Measurements from ENCODE around the gene MT1A.

The MT1A gene

DNA sequence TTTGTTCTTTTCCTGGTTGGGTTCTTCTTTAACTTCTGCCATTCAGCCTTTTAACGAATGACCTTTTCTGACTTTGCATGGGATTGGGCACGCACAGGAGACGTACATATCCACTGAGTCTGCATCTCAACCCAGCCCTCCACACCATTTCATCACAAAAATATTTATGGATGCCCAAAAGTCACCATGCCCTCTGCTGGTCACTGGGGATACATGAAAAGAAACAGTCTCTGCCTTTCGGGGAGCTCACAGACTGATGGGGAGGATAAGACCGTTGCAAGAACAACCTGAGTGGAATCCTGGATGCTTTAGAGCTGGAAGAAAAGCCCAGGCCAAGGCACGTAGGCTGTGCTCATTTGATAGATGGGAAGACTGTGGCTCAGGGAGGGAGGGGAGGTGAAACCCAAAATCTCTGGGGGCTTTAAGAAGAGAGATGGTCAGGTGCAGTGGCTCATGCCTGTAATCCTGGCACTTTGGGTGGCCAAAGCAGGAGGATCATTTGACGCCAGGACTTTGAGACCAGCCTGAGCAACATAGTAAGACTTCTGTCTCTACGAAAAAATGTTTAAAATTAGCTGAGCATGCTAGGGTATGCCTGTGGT, 38.0 kb upstream of the MT1A start:
- Histone ChIP-seq H2AFZ (ENCODE audit: low read depth, low read length) (no peak overlapping the region), H3K79me2 (ENCODE audit: insufficient read depth, low read length) (no peaks in the 10 kb centered on the region), H4K20me1 (ENCODE audit: insufficient read depth, low read length) (no peaks in the 10 kb centered on the region), H3K9ac (ENCODE audit: low read depth, low read length) (no peak overlapping the region), H3K4me3 (ENCODE audit: low read depth in 1 of 2, low read length in 2 of 2) (no peak overlapping the region), H3K36me3 (ENCODE audit: insufficient read depth, low read length) (no peaks in the 10 kb centered on the region), H3K4me2 (ENCODE audit: insufficient read depth, low read length) (no peak overlapping the region), H3K27me3 (ENCODE audit: insufficient read depth, low read length, poor library complexity) (peaks cover 3% of the 10 kb centered on the region), H3K4me1 (ENCODE audit: insufficient read depth, low read length) (no peaks in the 10 kb centered on the region), H3K27ac (ENCODE audit: low read length) (no peak overlapping the region), H3K9me3 (ENCODE audit: insufficient read depth, low read length, severe bottlenecking) (no peaks in the 10 kb centered on the region)
- no peak for TF ChIP-seq EZH2 (IDR thresholded peaks at IDR 0.05; ENCODE audit: borderline replicate concordance, low read depth, low read length, severe bottlenecking)
- TF ChIP-seq, protein P1, sequence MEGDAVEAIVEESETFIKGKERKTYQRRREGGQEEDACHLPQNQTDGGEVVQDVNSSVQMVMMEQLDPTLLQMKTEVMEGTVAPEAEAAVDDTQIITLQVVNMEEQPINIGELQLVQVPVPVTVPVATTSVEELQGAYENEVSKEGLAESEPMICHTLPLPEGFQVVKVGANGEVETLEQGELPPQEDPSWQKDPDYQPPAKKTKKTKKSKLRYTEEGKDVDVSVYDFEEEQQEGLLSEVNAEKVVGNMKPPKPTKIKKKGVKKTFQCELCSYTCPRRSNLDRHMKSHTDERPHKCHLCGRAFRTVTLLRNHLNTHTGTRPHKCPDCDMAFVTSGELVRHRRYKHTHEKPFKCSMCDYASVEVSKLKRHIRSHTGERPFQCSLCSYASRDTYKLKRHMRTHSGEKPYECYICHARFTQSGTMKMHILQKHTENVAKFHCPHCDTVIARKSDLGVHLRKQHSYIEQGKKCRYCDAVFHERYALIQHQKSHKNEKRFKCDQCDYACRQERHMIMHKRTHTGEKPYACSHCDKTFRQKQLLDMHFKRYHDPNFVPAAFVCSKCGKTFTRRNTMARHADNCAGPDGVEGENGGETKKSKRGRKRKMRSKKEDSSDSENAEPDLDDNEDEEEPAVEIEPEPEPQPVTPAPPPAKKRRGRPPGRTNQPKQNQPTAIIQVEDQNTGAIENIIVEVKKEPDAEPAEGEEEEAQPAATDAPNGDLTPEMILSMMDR (IDR thresholded peaks at IDR 0.05; ENCODE audit: borderline replicate concordance, extremely low read depth, low read length, poor library complexity, severe bottlenecking) = peak; percentile 62
- peak; percentile 49; the same call in 1 of the 3 replicates for ATAC-seq (ENCODE audit: insufficient read depth, low read depth)
- peak; percentile 28 for DNase-seq

DNA sequence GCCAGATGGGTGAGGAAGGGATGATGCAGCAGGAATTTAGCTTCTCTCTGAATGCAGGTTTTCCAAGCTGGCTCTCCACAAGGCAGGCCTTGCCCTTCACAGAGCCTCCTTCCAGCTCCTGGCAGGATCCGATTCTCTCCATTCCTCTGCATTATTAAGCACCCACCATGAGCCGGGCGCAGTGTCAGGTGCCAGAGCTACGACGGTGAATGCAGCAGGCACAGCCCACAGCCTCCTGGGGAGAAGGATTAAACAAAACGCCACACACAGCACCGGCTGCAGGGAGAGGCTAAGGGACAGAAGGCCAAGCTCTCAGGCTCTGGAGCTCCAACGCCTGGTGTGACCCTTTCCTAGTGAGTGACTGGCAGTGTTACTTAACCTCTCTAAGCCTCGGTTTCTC, 37.1 kb upstream of the MT1A start:
- Histone ChIP-seq H3K36me3 (ENCODE audit: insufficient read depth, low read length) (no peaks in the 10 kb centered on the region), H3K27ac (ENCODE audit: low read length) (no peak overlapping the region), H4K20me1 (ENCODE audit: insufficient read depth, low read length) (no peaks in the 10 kb centered on the region), H3K79me2 (ENCODE audit: insufficient read depth, low read length) (no peaks in the 10 kb centered on the region), H3K9ac (ENCODE audit: low read depth, low read length) (no peak overlapping the region), H3K4me1 (ENCODE audit: insufficient read depth, low read length) (no peaks in the 10 kb centered on the region), H3K27me3 (ENCODE audit: insufficient read depth, low read length, poor library complexity) (peaks cover 3% of the 10 kb centered on the region), H3K9me3 (ENCODE audit: insufficient read depth, low read length, severe bottlenecking) (no peaks in the 10 kb centered on the region), H2AFZ (ENCODE audit: low read depth, low read length) (no peak overlapping the region), H3K4me2 (ENCODE audit: insufficient read depth, low read length) (no peak overlapping the region), H3K4me3 (ENCODE audit: low read depth in 1 of 2, low read length in 2 of 2) (no peak overlapping the region)
- no peak for TF ChIP-seq EZH2 (IDR thresholded peaks at IDR 0.05; ENCODE audit: borderline replicate concordance, low read depth, low read length, severe bottlenecking)
- TF ChIP-seq, protein P1 (IDR thresholded peaks at IDR 0.05; ENCODE audit: borderline replicate concordance, extremely low read depth, low read length, poor library complexity, severe bottlenecking) = no peak
- ATAC-seq (ENCODE audit: insufficient read depth, low read depth) = no peak
- DNase-seq = no peak

DNA sequence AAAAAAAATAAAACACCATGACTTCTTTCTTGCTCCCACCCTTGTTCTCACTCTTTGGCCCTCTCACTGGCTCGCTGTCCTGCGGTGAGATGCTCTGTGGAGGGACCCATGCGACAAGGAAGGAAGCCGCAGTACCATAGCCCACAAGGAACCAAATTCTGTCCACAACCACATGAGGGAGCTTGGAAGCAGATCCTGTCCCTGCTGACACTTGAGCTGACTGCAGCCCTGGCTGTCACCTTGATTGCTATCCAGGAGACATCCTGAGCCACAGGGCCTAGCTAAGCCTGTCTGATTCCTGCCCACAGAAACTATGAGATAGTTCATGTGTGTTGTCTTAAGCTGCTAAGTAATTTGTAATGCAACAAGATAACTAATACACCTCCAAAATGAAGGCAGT, 34.9 kb upstream of the MT1A start:
- DNase-seq = peak; percentile 30

More for the DNA sequence above, 34.9 kb upstream of the MT1A start:
- Histone ChIP-seq H4K20me1 (ENCODE audit: insufficient read depth, low read length) (no peaks in the 10 kb centered on the region), H3K4me1 (ENCODE audit: insufficient read depth, low read length) (peaks cover 15% of the 10 kb centered on the region), H3K4me2 (ENCODE audit: insufficient read depth, low read length) (no peak overlapping the region), H3K79me2 (ENCODE audit: insufficient read depth, low read length) (no peaks in the 10 kb centered on the region), H3K9me3 (ENCODE audit: insufficient read depth, low read length, severe bottlenecking) (no peaks in the 10 kb centered on the region), H2AFZ (ENCODE audit: low read depth, low read length) (no peak overlapping the region), H3K27ac (ENCODE audit: low read length) (no peak overlapping the region), H3K4me3 (ENCODE audit: low read depth in 1 of 2, low read length in 2 of 2) (no peak overlapping the region), H3K9ac (ENCODE audit: low read depth, low read length) (no peak overlapping the region), H3K27me3 (ENCODE audit: insufficient read depth, low read length, poor library complexity) (peaks cover 3% of the 10 kb centered on the region), H3K36me3 (ENCODE audit: insufficient read depth, low read length) (no peaks in the 10 kb centered on the region)
- ATAC-seq (ENCODE audit: insufficient read depth, low read depth) = no peak
- TF ChIP-seq, protein P1 (IDR thresholded peaks at IDR 0.05; ENCODE audit: borderline replicate concordance, extremely low read depth, low read length, poor library complexity, severe bottlenecking) = peak; percentile 47
- no peak for TF ChIP-seq EZH2 (IDR thresholded peaks at IDR 0.05; ENCODE audit: borderline replicate concordance, low read depth, low read length, severe bottlenecking)
